ENCODE measurements around the gene TFF2. TPM values are rescaled to one million over a fixed set of nuclear protein-coding genes. Genes with fewer than 3 reads are reported as not detected.

The TFF2 gene
- total RNA-seq, 1 experiment from 2014 or later = not detected

DNA sequence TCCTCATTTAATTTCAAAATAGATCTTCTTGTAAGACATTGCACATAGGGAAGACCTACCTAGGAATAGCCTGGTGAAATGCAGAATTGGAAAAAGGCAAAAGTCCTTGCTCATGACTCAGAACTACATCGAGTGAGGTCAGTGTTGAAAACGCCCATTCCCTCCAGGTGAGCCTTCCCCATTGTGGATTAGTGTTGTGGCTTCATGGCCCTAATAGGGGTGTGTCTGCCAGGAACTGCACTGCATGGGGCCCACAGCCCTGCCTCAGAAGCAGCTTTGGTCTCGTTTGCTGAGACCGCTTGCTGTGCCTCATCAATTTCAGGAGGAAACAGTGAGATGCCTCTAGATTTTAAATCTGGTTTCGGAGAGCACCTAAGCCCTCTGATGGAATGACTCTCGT, 52.6 kb downstream of the TFF2 start:
- H3K9me3 Mint-ChIP-seq (ENCODE audit: low read depth, unreplicated experiment) = no peaks in the 10 kb centered on the region
- H3K27ac Mint-ChIP-seq (ENCODE audit: unreplicated experiment) = no peak overlapping the region
- CTCF ChIA-PET = no interaction called here
- TF ChIP-seq, protein P1, sequence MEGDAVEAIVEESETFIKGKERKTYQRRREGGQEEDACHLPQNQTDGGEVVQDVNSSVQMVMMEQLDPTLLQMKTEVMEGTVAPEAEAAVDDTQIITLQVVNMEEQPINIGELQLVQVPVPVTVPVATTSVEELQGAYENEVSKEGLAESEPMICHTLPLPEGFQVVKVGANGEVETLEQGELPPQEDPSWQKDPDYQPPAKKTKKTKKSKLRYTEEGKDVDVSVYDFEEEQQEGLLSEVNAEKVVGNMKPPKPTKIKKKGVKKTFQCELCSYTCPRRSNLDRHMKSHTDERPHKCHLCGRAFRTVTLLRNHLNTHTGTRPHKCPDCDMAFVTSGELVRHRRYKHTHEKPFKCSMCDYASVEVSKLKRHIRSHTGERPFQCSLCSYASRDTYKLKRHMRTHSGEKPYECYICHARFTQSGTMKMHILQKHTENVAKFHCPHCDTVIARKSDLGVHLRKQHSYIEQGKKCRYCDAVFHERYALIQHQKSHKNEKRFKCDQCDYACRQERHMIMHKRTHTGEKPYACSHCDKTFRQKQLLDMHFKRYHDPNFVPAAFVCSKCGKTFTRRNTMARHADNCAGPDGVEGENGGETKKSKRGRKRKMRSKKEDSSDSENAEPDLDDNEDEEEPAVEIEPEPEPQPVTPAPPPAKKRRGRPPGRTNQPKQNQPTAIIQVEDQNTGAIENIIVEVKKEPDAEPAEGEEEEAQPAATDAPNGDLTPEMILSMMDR (IDR thresholded peaks at IDR 0.05; ENCODE audit: unreplicated experiment) = no peak
- H3K27me3 Mint-ChIP-seq (ENCODE audit: unreplicated experiment) = peaks cover 9% of the 10 kb centered on the region
- no peaks in the 10 kb centered on the region for H3K4me1 Mint-ChIP-seq (ENCODE audit: low read depth, unreplicated experiment)
- intact Hi-C loops (cut with micrococcal nuclease; ENCODE audit: unreplicated experiment) = no loop called here
- no peak overlapping the region for H3K4me3 Mint-ChIP-seq (ENCODE audit: low read depth, unreplicated experiment)
- H3K36me3 Mint-ChIP-seq (ENCODE audit: insufficient read depth, unreplicated experiment) = no peaks in the 10 kb centered on the region
- no TSS peak for BruUV-seq (replicated peaks)
- DNase-seq = no peak

DNA sequence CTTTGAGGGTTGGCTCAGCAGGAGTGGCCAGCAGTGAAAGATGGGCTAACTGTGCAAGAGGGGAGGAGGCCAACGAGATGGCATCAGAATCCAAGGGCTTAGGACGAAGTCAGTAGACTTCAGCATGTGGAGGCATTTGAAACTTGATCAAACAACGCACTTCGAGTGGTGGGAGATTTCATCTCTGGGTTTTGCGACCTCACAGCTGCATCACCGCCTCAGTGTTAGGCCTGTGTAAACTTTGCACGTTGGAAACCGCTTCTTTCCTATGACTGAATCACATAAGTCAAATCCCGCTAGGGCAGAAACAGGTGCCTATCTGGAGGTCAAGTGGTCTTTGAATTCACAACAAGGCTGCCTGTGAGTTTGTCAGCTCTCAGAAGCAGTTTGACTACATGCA, 53.4 kb downstream of the TFF2 start:
- H3K27ac Mint-ChIP-seq (ENCODE audit: unreplicated experiment) = no peak overlapping the region
- BruUV-seq (replicated peaks) = no TSS peak
- TF ChIP-seq, protein P1 (IDR thresholded peaks at IDR 0.05; ENCODE audit: unreplicated experiment) = no peak
- intact Hi-C loops (cut with micrococcal nuclease; ENCODE audit: unreplicated experiment) = no loop called here
- no peak for DNase-seq
- peaks cover 9% of the 10 kb centered on the region for H3K27me3 Mint-ChIP-seq (ENCODE audit: unreplicated experiment)
- H3K9me3 Mint-ChIP-seq (ENCODE audit: low read depth, unreplicated experiment) = no peaks in the 10 kb centered on the region
- no peaks in the 10 kb centered on the region for H3K36me3 Mint-ChIP-seq (ENCODE audit: insufficient read depth, unreplicated experiment)
- CTCF ChIA-PET = no interaction called here
- H3K4me3 Mint-ChIP-seq (ENCODE audit: low read depth, unreplicated experiment) = no peak overlapping the region
- no peaks in the 10 kb centered on the region for H3K4me1 Mint-ChIP-seq (ENCODE audit: low read depth, unreplicated experiment)

DNA sequence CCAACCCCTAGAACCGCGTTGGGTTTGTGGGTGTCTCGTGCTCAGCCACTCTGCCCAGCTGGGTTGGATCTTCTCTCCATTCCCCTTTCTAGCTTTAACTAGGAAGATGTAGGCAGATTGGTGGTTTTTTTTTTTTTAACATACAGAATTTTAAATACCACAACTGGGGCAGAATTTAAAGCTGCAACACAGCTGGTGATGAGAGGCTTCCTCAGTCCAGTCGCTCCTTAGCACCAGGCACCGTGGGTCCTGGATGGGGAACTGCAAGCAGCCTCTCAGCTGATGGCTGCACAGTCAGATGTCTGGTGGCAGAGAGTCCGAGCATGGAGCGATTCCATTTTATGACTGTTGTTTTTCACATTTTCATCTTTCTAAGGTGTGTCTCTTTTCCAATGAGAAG, 54.3 kb downstream of the TFF2 start:
- H3K4me3 Mint-ChIP-seq (ENCODE audit: low read depth, unreplicated experiment) = no peak overlapping the region
- no peak for DNase-seq
- no peaks in the 10 kb centered on the region for H3K9me3 Mint-ChIP-seq (ENCODE audit: low read depth, unreplicated experiment)
- H3K4me1 Mint-ChIP-seq (ENCODE audit: low read depth, unreplicated experiment) = no peaks in the 10 kb centered on the region
- intact Hi-C loops (cut with micrococcal nuclease; ENCODE audit: unreplicated experiment) = no loop called here
- H3K27me3 Mint-ChIP-seq (ENCODE audit: unreplicated experiment) = peaks cover 9% of the 10 kb centered on the region
- TF ChIP-seq, protein P1 (IDR thresholded peaks at IDR 0.05; ENCODE audit: unreplicated experiment) = no peak
- BruUV-seq (replicated peaks) = no TSS peak
- no peaks in the 10 kb centered on the region for H3K36me3 Mint-ChIP-seq (ENCODE audit: insufficient read depth, unreplicated experiment)
- CTCF ChIA-PET = no interaction called here
- no peak overlapping the region for H3K27ac Mint-ChIP-seq (ENCODE audit: unreplicated experiment)

Other genes starting within 250 kb of the TFF2 start
- 0.19 and 0.29 TPM in 2 replicates for gene ABCG1, start 131.9 kb downstream of the TFF2 start, total RNA-seq (2022)
- gene TFF3, start 35.6 kb downstream of the TFF2 start, total RNA-seq (2022) = not detected in 2 replicates
- gene TFF1, start 15.5 kb upstream of the TFF2 start, total RNA-seq (2022) = 0.76 TPM in 1 of 2 replicates, not detected in the other
- 10.3 and 14.0 TPM in 2 replicates for gene TMPRSS3, start 45.1 kb upstream of the TFF2 start, total RNA-seq (2022)
- gene UBASH3A, start 52.9 kb upstream of the TFF2 start, total RNA-seq (2022) = not detected in 2 replicates
- gene RSPH1, start 145.2 kb upstream of the TFF2 start, total RNA-seq (2022) = 2.2 and 3.3 TPM in 2 replicates
- 24.9 and 30.9 TPM in 2 replicates for gene SLC37A1, start 162.9 kb upstream of the TFF2 start, total RNA-seq (2022)

Data from Calu3 (cell line).